NCI-H2196 (cell line): Measurements from ENCODE around the gene DSCAML1.

Source experiments
- DNase-seq: peaks from one replicate; lab custom pipeline; 2025; ENCODE audit not compliant: unreplicated experiment; lab: John Stamatoyannopoulos, UW

The DSCAML1 gene

DNA sequence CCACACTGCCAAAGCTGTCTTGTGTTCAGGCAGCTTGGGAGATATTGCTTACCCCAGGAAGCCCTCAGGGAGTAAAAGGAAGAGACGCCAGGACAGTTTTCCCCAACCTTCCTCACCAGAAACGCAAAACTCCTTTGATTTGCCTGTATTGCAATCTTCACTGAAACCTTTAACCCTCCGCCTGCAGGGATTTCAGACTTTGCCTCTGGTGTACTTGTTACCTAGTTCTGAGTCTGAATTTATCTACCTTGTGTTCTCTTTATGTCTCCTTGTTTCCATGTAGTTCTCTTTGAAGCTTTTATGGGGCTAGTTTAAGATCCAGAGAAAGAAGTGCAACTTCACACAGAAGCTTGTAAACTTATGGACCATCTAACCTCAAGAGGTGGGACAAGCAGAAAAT is 154.2 kb downstream of the DSCAML1 start:
- no peak for DNase-seq

DNA sequence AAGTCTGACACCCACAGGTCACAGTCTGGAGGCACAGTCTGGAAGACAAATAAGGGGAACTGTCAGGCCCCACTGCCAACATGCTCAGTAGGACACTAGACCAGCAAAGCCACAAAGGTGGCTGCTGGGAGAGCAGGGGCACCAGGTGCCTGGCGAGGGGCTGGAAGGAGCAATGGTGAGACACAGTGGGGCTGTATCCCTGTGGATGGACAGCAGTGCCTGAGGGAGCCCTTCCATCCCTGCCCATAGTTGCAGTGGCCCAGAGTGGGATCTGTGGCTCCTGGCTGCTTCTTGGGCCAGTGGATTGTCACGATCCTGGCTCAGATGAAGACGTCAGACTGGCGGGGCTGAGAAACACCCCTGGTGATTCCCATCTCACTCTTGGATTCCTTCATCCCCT is 154.6 kb downstream of the DSCAML1 start:
- no peak for DNase-seq

DNA sequence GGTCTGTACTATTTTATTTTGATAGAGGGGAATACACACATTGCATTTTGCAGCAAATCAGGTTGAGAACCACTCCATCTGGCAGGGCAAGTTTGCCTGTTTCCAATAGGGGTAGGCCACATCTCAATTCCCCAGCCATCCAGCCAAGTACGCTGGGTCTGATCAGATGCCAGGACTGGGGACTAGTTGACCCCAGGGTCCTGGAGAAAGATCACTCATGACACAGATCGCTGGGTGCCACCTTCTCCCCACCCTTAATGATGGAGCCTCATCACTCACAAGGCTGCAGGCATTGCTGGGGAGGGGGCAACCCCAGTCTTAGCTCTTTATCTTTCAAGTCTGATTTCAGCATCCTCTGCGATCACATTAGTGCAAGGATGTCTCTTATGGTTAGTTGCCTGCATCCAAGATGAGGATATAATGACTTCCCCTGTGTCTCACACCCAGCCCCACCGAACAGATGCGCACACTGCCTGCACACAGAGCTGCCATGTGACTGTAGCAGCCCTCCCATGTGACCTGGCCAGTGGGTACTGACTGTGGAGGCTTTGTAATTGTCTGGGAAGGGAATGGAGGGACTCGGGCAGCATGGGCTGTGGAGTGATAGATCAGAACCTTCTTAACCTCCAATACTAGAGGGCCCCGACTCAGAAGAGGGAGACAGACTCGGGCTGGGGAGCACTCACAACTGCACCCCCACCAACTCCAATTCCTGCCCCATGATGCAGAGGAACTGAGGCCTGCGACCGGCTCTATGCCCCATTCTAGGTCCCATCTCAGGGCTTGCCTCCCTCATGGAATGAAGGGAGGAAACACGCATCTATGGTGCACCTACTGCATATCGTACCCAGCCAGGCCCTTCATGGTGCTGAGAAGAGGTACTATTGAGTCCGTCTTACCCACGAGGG is 155.8 kb downstream of the DSCAML1 start:
- no peak for DNase-seq

DNA sequence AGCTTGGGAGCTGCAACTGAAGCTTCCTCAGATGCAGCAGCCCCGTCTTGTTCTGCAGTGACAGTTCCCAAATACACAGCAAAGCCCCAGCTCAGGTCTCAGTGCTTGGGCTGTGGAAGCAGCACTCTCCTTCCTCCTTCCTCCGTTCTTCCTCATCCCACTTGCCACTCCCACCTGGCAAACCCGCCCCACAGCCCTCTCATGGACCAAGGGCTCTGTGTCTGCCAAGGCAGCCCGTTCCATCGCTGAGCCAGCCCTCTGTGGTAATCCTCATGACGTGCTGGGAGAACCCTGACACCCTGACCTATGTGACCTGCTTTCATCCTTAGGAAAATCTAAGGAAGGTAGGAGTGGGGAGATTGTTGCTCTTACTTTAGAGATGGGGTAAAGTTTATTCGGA is 157.0 kb downstream of the DSCAML1 start:
- DNase-seq = no peak

DNA sequence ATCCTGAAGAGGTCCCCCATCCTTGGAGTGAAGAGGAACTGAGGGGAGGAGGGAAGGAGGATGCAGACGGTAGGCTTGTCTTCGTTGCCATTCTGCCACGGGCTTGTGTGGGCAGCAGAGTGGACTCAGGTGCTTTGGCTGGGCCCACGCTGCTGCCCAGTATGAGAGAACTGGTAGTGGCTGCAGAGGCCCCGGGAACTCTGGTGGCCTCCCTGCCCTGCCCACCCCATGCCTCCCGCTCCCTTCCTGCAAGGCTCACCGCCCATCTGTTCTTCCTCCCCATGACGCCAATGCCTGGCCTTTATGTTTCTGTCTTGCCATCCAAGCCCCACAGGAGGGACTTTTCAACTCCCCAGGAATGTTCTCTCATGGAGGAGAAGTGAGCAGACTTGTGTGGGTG is 157.4 kb downstream of the DSCAML1 start:
- no peak for DNase-seq

DNA sequence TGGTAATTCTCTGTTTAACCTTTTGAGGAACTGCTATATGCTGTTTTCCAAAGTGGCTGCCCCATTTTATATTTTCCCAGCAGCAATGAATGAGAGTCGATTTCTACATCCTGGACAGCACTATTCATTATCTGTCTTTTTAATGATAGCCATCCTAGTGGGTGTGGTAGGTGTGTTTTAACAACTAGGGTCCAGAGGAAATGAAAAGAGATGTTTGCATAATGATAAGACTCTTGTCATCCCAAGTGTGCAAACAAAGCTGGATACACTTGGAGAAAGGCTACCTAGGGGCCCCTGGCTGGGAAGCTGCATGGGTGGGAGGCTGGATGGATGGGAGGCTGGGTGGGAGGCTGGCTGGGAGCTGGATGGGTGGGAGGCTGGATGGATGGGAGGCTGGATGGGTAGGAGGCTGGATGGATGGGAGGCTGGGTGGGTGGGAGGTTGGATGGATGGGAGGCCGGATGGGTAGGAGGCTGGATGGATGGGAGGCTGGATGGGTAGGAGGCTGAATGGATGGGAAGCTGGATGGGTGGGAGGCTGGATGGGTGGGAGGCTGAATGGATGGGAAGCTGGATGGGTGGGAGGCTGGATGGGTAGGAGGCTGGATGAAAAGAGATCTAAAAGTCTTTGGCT is 158.0 kb downstream of the DSCAML1 start:
- DNase-seq = no peak

DNA sequence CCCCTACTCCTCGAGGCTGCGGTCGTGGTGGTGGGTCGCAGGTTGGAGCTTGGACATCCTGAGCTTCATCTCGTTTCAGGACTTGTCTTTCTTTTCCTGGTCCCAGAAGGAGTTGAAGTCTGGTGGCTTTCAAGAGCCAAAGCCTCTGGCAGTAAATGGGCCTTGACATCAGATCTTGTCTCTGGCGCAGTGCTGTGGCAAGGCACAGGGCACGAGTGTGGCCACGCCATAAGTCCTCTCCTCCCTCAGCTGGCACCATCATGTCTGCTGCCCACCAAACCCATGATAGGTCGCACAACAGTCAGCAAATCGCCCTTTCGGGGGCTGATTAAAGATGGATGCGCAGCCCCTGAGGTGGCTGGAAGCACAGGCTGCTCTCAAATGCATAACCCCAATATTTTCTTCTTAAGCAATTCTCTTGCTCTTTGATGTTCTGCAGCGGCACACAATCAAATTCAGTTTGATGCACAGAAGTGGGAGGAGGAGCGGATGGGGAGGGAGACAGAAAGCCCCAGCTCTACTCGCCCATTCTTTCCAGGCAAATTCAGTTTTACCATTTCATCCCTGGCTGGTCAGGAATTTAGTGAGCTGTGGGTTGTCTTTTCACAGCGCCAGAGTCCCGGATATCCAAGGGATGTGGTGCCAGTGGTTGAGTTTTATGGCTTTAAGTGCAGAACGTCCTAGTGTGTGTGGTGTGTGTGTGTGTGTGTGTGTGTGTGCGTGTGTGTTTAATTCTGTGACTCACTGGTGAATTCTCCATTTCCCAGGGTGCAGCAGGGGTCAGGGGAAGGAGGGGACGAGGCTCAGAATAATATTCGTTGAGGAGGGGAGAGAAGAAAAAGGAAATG is 162.0 kb downstream of the DSCAML1 start:
- no peak for DNase-seq

DNA sequence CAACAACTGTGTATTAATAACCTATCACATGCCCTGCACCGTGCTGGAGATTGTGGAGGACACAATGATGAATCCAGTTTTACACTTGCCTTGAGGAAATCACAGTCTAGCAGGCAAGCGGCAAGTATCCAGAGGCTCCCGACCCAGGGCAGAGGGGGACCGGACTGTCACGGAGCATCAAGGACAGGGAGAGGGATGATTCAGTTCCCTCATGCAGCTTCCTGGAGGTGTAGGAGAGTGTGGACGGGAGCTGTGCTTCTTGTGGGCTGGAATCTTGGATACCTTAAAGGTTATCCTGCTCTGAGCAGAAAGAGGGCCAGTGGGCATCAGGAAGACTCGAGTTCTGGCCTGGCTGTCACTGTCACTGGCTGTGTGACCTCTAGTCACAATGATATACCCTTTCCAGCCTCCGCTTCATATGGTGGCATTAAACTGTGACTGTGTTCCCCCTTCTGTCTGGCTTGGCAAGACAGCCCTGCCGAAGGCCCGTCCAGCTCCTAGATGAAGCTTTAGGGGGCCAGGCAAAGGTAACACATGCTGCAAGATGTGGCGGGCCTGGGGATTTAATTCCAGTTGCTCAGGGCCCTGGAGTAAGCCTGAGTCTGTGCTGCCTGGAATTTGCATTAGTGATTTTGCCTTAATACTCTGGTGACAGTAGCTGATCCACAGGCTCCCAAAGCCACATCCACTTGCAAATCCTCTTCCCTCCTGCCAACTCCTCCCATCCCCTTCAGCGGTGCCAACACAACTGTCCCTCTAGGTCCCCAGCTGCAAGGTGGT is 162.8 kb downstream of the DSCAML1 start:
- no peak for DNase-seq

DNA sequence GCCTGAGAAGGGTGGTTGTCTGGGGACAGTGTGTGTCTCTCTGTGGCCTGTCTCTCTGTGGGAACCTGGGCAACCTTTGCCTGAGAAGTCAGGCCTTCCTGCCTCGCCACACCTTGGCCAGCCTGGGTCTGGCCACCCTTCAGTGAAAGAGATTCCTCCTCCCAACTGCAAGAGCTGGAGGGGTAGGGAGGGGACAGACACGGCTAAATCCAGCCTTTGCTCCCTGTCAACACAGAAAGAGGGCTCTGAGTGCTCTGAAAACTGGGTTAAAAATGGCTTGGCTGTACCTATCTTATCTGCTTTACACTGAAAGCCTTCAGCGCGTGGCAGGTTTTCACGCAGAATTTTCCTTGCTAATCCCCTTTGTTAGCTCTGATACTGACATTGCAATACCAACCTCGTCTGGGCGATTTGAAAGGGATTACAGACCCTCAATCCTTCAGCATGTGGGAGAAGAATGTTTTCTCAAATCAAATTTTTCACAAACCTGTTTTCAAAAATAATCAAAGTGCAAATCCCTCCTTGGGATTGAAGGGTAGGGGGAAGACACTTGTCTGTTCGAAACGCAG is 163.7 kb downstream of the DSCAML1 start:
- no peak for DNase-seq

DNA sequence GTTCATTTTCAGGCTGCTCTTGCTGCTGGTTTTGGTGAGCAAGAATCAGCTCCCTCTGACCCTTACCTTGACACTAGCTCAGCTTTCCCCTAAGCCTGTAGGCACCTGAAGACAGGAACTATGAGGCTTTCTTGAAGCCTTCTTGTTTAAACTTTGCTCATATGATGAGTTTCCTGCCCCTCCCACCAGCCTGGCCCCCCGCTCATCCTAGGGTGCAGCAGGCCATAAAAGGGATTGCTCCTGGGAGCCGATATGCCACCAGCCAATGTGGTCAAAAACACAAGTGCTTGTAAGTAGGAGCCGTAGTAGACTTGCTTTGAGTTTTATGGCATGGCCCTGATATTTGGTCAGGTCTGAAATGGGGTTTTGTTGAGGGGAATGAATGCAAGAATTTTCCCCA is 164.7 kb downstream of the DSCAML1 start:
- DNase-seq = no peak

DNA sequence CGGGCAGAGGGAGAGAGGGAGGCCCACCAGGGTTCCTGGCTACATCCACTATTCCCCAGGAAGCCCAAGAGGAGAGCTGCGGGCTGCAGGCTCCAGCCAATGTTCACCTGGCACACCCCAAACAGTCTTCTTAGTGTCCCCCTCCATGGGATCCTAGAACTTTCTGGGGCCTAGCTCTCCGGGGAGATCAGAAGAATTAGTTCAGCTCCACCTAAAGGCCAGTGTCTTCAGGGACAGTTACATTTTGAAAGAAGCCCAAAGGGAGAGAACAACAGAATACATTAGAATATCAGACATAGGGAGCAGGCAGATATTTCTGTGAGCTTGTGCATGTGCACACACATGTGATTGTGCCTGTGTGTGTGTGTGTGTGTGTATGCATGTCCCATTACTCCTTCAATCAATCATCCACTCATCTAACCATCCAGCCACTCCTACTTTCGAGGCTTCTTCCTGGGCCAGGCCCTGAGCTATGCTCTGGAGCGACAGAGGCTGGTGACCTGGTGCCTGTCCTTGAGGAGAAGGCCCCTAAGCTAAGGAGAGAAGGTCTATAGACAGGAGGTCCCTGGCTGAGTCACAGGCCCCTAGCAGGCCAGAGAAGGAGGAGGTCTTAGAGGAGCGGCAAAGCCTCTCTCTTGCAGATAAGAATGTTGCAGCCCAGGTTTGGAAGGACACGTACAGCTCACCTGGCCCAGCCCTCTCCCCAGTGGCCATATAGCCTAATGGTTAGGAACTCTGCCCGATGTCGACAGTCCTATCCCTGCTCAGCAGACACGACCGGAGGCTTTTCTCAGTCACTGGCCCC is 165.5 kb downstream of the DSCAML1 start:
- no peak for DNase-seq

DNA sequence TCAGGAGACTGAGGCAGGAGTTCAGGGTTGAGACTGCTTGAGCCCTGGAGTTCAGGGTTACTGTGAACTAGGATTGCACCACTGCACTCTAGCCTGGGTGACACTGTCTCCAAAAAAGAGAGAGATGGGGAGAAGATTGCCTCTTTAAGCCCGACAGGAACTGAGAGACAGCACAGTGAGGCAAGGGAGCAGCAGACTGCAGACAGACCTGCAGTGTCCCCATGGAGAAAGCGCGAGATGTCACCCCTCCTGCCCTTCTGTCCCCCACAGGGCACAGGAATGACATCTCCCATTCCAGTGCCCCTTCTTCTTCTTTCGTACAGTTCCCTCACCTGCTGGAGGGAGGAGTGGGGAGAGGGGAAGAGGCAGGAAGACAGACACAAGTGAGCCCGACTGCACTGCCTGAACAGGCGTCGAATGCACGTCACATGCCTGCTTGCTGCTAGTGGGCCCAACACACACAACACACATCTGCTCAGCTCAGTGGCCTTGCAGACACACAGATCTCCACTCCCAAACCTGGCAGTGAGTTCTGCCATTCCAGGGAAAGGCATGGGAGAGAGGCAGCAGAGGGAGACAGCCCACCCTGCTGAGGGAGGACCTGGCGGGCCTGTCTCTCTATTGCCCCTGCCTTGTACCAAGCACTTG is 167.0 kb downstream of the DSCAML1 start:
- DNase-seq = no peak

DNA sequence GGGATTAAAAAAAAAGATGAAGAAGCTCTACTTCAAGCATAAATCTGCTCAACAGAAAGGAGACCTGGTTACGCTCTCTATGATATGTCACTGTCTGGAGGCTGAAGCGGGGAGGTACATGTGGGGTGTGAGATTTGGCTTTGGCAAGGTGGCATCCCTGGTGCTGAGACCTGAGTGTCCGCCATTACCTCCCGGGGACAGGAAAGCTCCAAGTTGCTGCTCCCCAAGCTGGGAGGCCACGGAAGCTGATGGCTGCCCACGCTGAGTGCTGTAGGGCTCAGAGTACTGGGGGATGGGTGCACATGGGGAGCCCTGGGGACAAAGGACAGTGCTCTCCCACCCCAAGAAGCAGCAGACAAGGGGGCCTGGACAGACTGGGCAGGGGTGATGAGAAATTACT is 167.9 kb downstream of the DSCAML1 start:
- DNase-seq = no peak

DNA sequence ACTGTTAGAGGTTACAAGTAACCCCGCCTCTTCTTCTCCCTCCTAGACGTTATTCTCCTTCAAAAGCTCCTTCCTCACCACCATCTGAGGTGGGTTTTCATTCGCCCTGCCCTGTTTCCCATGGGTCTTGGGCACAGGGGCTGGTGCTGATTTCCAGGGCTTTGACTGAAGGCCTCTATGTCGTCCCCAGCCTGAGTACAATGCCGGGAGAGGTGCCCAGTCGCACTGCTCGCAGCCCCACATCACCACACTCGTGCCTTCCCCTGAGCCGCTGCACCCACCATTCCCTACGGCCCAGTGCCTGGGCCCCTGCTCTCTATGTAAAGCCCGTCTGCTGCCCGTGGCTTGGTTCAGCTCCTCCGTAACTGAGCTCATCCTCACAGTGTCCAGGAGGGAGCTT is 169.8 kb downstream of the DSCAML1 start:
- no peak for DNase-seq

DNA sequence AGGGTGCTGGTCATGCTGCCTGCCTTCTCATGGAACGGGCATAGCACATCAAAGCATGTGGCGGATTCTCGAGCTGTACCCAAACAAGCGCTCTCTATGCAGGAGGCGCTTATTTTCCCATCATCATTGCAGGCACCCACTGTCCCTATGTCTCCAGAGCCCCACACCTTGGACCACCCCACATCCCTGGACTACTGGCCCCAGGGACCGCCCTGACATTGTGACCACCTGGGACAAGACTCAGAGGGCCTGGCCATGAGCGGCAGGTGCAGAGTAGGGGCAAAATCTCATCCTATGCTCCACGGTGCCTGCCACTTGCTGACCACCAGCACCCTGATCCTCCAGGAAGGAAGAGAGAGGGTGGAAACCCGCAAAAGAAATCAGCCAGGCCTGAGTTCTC is 170.4 kb downstream of the DSCAML1 start:
- no peak for DNase-seq

DNA sequence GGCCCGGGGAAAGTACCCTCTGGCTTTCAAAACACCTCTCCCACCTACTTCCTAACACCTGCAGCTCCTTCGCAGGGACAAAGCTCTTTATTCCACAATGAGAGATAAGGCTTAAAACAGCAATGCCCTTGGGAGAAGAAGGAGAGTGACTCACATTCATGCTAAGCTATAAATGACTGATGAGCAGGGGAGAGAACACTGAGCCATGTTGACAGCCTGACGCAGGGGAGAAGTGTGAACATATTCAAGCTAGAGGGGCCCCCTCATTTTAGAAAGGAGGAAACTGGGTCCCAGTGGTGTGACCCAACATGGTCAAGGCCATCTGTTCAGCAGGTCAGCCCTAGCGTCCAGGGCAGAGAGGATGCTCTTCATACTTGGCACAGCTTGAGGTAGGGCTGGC is 171.8 kb downstream of the DSCAML1 start:
- no peak for DNase-seq

DNA sequence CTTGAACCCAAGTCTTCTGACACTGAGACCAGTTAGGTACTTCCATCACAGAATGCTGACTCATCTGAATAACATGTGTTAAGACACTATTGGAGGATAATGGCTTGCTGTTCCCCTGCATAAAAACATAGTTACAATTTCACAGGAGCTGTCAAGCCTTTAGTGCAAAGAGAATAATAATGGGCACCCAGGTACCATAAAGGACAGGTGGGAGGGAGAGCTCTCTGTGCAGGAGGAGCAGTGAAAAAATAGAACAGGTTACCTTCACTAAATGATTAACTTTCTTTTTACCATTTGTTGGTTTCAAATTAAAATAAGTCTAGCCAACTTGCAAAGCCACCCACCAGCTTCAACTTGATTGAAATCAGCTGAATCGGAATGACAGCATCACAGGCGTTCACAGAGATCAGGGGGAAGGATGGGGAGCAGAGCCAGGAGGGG is 173.2 kb downstream of the DSCAML1 start:
- DNase-seq = no peak

DNA sequence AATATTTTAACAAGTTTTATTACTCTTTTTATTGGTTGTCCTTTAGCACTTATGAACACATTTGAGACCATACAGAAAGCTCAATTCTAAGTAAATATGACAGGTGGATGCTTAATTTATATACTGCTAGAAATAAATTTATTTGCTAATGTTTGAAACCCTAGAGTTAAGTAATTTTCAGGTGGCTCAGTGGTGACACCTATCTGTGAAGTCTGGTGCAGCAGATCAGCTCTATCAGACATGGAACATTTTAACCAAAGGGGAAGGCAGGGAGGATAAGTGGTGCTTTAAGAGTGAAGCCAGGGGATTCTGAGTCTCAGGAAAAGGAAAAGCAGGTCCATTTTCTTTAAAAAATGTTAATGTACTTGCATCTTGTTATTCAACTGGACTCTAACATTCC is 175.8 kb downstream of the DSCAML1 start:
- DNase-seq = no peak

DNA sequence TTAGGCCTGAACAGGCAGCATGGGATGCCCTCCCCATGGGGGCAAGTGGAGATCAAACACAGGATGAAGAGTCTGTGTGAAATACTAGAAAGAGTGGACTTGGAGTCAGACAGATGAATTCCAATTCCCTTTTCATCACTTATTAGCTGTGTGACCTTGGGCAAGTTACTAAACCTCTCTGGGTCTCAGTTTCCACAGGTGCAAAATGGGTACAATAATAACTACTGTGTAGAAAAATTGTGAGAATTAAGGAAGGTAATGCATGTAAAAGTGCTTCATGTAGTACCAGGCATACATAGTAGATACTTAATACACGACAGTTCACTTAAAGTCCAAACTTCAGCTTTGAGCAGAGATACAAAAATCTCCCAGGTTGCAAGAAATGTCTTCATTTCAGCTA is 176.4 kb downstream of the DSCAML1 start:
- DNase-seq = no peak
